C1 segment of cervical spinal cord (tissue), 14 donors: ENCODE measurements around the gene SCFD2.
"Not testable (repeated sequence)": the region's sequence is repeated elsewhere in the genome, so short reads cannot be mapped to it uniquely, and the experiment has no call there.

Experiments used
- DNase-seq, 14 donors: peaks; one replicate each; lab custom pipeline; 2025; lab: John Stamatoyannopoulos, UW

Gene SCFD2

GRCh38 chr4:53365486-53366300 is at the start of gene SCFD2:
Gene SCFD2 (minus strand): TSS chr4:53366061.
- DNase-seq: peak; percentile 69 to 99 (median 94)

- DNase-seq: not testable (repeated sequence)
These were observed 43.6 kb upstream of the SCFD2 start for GRCh38 chr4:53409479-53409878.

GRCh38 chr4:53380221-53380620 is 14.4 kb upstream of the SCFD2 start:
- no peak for DNase-seq

GRCh38 chr4:53378171-53378482 is 12.3 kb upstream of the SCFD2 start:
- no peak for DNase-seq

- peak; percentile 63 to 92 (median 86) for DNase-seq
These were observed 11.7 kb upstream of the SCFD2 start, which contains the start of gene FIP1L1 for GRCh38 chr4:53377319-53378170. Gene FIP1L1 (plus strand): TSS chr4:53377641. CDS start chr4:53377839, 198 bp downstream.

- peak in 2 of 14 donors; percentile 2 to 42 for DNase-seq
These were observed 11.0 kb upstream of the SCFD2 start for GRCh38 chr4:53376900-53377299.

GRCh38 chr4:53374777-53375258 is 9.0 kb upstream of the SCFD2 start:
- no peak for DNase-seq

GRCh38 chr4:53371843-53372521 is 6.1 kb upstream of the SCFD2 start:
- DNase-seq: no peak

GRCh38 chr4:53371049-53371448 is 5.2 kb upstream of the SCFD2 start:
- no peak for DNase-seq

- DNase-seq: no peak
These were observed 1.9 kb upstream of the SCFD2 start for GRCh38 chr4:53367721-53368120.

GRCh38 chr4:53366301-53366716 is 448 bp upstream of the SCFD2 start:
- DNase-seq: no peak

GRCh38 chr4:53365121-53365485 is 758 bp downstream of the SCFD2 start:
- DNase-seq: peak in 1 of 14 donors; percentile 21

GRCh38 chr4:53364624-53365023 is 1.2 kb downstream of the SCFD2 start:
- DNase-seq: no peak

- DNase-seq: no peak
These were observed 3.8 kb downstream of the SCFD2 start for GRCh38 chr4:53362093-53362492.

GRCh38 chr4:53361451-53361850 is 4.4 kb downstream of the SCFD2 start:
- DNase-seq: no peak

- DNase-seq: no peak
These were observed 9.8 kb downstream of the SCFD2 start for GRCh38 chr4:53355930-53356521.

GRCh38 chr4:53354012-53354722 is 11.7 kb downstream of the SCFD2 start:
- no peak for DNase-seq

GRCh38 chr4:53349091-53349491 is 16.8 kb downstream of the SCFD2 start:
- DNase-seq: no peak

- no peak for DNase-seq
These were observed 17.8 kb downstream of the SCFD2 start for GRCh38 chr4:53348046-53348445.

GRCh38 chr4:53346920-53347852 is 18.7 kb downstream of the SCFD2 start:
- peak in 4 of 14 donors; percentile 1 to 23 (median 4) for DNase-seq
